Activated CD4-positive, alpha-beta T cell treated with anti-CD3 and anti-CD28 coated beads, Interleukin-2, amount 50 U/mL, for 16 hours (primary cell): ENCODE data around the gene MRPL51.
A peak's percentile ranks its signal among the peaks of the same experiment; 100 is the strongest.
"Not testable (repeated sequence)": the region's sequence is repeated elsewhere in the genome, so short reads cannot be mapped to it uniquely, and the experiment has no call there.

ENCODE experiments used
- DNase-seq: peaks from one replicate; pipeline ENCODE4 v3.0.0-alpha.2; 2020

The MRPL51 gene

DNA sequence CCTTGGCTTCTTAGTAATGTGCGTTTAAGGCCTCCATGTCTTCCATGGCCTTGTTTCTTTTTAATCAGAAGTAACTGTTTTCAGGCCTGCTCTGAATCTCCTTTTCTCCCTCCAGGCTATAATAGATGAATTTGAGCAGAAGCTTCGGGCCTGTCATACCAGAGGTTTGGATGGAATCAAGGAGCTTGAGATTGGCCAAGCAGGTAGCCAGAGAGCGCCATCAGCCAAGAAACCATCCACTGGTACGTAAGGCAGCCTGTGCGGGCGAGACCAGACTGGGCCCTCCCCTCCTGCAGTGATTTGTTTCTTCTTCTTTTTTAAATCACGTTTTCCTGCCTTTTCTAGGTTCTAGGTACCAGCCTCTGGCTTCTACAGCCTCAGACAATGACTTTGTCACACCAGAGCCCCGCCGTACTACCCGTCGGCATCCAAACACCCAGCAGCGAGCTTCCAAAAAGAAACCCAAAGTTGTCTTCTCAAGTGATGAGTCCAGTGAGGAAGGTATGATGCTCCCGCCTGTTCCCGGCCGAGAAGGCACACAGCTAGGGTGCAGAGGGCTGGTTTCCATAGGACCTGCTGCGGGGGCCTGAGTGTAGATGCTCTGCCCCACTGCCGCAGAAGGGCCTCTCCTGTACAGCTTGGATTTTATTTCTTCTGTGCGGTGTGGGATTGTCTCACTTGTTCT lies 37.7 kb upstream of the MRPL51 start:
- DNase-seq = no peak

- no peak for DNase-seq
Measured at GRCh38 chr12:6529291-6529737, 36.3 kb upstream of the MRPL51 start.

- DNase-seq = no peak
Measured at GRCh38 chr12:6528539-6529235, 35.6 kb upstream of the MRPL51 start.

GRCh38 chr12:6527711-6528110 lies 34.6 kb upstream of the MRPL51 start:
- no peak for DNase-seq

DNA sequence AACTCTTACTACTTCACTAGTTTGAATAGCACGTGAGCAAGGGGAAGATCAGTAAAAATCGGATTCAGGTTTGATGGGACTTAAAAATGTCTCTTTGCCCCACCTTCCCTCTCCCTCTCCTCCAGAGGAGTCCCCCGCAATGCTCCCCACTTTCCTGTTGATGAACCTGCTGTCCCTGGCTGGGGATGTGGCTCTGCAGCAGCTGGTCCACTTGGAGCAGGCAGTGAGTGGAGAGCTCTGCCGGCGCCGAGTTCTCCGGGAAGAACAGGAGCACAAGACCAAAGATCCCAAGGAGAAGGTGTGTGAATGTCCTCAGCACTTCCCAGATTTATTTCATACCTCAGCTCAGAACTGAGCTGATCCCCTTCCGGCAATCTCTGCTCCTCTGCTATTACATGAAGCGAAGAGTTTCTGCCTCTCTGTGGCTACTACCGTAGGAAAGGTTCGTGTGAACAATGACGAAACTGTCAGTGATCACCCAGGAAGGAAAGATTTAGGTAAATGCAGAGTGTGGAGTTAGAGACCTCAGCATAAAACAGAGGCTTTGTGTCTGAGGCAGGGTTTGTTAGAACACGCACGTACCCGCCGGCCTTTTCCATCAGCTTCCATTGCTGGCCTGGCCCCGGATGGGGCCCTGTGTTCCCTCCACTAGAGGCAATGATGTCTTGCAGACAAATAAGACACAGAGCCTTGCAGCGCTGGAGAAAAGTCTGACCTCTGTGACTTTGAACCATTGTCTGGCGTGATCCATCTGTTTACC lies 33.9 kb upstream of the MRPL51 start:
- DNase-seq = no peak

DNA sequence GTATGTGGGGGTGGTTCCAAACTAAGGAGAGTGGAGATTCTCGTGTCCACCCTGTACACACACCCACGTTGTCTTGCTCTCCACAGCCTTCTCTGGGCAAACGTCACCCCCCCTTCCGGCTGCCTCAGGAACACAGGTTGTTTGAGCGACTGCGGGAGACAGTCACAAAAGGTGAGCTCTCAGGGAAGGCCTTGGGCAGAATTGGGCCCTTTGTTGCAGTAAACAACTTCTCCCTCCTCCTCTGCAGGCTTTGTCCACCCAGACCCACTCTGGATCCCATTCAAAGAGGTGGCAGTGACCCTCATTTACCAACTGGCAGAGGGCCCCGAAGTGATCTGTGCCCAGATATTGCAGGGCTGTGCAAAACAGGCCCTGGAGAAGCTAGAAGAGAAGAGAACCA lies 33.1 kb upstream of the MRPL51 start:
- no peak for DNase-seq

GRCh38 chr12:6524648-6525047 lies 31.6 kb upstream of the MRPL51 start:
- DNase-seq = no peak

GRCh38 chr12:6523708-6524107 lies 30.6 kb upstream of the MRPL51 start:
- no peak for DNase-seq

- DNase-seq = no peak
Measured at GRCh38 chr12:6522193-6522592, 29.1 kb upstream of the MRPL51 start.

GRCh38 chr12:6520186-6520585 lies 27.1 kb upstream of the MRPL51 start:
- no peak for DNase-seq

DNA sequence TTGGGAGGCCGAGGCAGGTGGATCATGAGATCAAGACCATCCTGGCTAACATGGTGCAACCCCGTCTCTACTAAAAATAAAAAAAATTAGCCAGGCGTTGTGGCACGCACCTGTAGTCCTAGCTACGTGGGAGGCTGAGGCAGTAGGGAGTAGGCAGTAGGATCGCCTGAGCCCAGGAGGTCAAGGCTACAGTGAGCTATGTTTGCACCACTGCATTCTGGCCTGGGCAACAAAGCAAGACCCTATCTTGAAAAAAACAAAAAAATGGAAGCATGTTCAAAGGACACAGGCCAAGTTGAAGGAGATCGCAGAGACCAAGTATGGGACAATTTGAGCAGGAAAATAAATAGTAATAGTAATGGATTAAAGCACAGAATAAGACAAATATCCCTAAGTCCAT lies 15.0 kb upstream of the MRPL51 start:
- DNase-seq = no peak

DNA sequence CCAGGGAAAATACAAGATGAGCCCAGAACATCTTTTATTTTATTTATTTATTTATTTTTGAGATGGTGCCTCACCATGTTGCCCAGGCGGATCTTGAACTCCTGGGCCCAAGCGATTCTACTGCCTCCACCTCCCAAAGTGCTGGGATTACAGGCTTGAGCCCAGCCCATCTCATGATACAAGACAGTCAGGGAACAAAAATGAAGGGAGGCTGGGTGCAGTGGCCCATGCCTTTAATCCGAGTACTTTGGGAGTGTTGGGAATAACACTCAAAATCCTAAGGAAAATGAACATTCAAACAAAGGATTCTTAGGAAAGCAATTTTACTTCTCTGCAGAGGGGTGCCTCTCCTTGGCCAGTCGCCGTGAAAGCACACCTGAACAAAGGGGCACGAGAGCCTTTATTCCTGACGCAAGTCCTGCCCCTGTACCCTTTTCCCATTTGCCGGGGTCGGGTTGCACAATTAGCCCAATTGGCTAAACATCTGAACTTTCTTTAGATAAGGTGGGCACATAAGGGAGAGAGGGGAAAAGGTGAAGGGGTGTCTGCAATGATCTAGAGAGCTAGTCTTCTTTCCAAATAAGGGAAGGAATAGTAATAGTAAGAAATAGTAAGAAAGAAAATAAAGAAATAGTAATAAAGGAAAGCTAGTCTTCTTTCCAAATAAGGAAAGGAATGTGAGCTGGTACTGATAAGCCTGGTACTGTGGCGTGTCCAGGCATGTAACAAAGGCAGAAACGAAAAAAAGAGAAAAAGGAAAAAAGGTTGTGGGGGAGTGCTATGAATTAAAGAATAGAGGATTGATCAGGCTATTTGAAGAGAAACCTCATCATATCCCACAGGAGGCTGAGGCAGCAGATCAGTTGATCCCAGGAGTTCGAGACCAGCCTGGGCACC lies 14.3 kb upstream of the MRPL51 start:
- DNase-seq = no peak

DNA sequence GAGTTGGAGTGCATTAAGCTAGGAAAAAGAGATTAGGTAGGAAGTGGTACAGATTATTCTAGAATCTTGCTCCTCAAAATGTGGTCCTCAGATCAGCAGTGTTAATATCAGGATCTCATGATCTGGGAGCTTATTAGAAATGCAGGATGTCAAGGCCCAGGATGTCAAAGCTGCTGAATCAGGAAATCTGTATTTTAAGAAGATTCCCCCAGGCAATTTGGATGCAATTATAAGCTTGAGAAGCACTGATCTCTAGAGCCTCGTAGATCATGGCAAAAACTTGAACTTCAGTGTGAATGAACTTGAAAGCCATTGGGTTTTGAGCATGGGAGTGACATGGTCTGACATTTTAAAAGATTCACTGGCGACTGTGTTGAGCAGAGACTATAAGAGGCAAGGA lies 7.4 kb upstream of the MRPL51 start:
- DNase-seq = no peak

DNA sequence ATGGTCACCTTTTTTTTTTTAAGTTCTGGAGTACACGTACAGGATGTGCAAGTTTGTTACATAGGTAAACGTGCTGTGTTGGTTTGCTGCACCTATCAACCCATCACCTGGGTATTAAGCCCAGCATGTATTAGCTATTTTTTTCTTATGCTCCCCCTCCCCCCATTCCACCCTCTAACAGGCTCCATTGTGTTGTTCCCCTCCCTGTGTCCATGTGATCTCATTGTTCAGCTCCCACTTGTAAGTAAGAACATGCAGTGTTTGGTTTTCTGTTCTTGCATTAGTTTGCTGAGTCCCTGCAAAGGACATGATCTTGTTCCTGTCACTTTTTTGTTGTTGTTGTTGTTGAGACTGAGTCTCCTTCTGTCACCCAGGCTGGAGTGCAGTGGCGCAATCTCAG lies 4.2 kb upstream of the MRPL51 start:
- not testable (repeated sequence) for DNase-seq

DNA sequence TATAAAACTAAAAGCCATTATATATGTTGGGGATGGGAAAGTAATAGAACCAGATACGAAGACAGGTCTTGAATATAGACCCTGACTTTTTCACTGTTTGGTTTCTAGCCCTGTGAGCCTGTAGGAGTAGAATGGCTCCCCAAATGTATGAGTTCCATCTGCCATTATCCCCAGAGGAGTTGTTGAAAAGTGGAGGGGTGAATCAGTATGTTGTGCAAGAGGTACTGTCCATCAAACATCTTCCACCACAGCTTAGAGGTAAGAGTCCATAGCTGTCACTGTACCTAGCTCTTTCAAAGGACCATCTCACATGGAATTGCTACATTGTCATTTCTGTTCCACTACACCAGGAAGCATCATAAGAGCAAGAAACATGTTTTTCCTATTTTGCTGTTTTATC lies 1.9 kb upstream of the MRPL51 start:
- DNase-seq = no peak

DNA sequence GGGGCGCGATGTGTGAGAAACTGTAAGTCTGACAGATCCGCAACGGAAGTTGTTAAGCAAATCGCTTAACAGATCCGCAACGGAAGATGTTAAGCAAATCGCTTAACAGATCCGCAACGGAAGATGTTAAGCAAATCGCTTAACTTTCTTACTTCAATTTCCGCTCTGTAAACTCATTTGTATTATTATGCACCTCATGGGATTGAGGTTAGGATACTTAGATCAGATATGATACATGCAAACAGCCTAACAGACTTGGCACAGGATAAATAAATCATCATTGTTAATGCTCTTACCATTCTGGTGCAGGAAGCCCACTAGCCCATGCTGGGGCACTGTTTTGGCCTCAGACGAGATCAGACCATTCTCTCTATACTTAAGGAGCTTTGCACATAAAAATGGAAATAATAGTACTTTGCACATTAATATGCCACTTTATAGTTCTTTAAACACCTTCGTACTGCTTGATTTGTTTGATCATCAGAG lies 1.2 kb upstream of the MRPL51 start:
- no peak for DNase-seq

- peak; percentile 99 for DNase-seq
Measured at GRCh38 chr12:6493497-6494257, 615 bp upstream of the MRPL51 start, which contains the start of gene NCAPD2. Gene NCAPD2 (plus strand): TSS chr12:6494102. CDS start chr12:6495099, 997 bp downstream.

- not testable (repeated sequence) for DNase-seq
Measured at GRCh38 chr12:6490673-6491072, 2.4 kb downstream of the MRPL51 start.

DNA sequence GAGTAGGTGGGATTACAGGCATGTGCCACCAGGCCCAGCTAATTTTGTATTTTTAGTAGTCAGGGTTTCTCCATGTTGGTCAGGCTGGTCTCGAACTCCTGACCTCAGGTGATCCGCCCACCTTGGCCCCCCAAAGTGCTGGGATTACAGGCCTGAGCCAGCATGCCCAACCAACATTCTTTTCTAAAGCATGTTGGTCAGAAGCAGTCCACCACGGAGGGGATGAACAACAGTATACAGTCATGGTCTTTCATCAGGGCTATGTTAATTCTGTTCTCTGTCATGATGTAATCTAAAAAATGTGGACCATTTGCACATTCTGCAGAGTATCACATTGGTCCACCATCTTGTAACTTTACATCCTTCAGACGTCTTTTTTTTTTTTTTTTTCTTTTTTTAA lies 3.6 kb downstream of the MRPL51 start:
- no peak for DNase-seq

GRCh38 chr12:6488240-6488639 lies 4.8 kb downstream of the MRPL51 start:
- no peak for DNase-seq

- DNase-seq = no peak
Measured at GRCh38 chr12:6478416-6478815, 14.6 kb downstream of the MRPL51 start.
